Endothelial cell of umbilical vein (primary cell): ENCODE results near the gene COL23A1. TPM values are rescaled to one million over a fixed set of nuclear protein-coding genes. Genes with fewer than 3 reads are reported as not detected.

Experiments
- BruUV-seq: library from RNA; stranded (reverse); fragments of 400-500 nt; replicated peaks from 2 replicates; lab custom pipeline; 2021; lab: Mats Ljungman, UMichigan
- CTCF ChIA-PET: fragments of 300-600, 350-600 bp; sonication (Branson Sonifier 250); formaldehyde crosslinking; loops from one replicate; lab custom pipeline; 2021; ENCODE audit warnings: antibody characterized with exemption, inconsistent platforms; lab: Charles Lee
- POLR2A ChIA-PET: fragments of 300-600, 350-600 bp; sonication (Branson Sonifier 250); formaldehyde crosslinking; loops from one replicate; lab custom pipeline; 2021; ENCODE audit warnings: antibody characterized with exemption, inconsistent platforms; lab: Charles Lee
- DNase-seq: peaks from one replicate; pipeline ENCODE4 v3.0.0-alpha.2; 2011; ENCODE audit warnings: low read depth, low spot score
- FAIRE-seq: peaks from 2 replicates; lab custom pipeline; 2011; peaks lifted over from hg19 to GRCh38; lab: Jason Lieb, UNC
- H2AFZ ChIP-seq: 2 replicates; pipeline ENCODE4 v1.6.0; 2012; ENCODE audit warnings: low read depth, low read length, control low read depth, inconsistent platforms
- H3K27ac ChIP-seq: 2 replicates; pipeline ENCODE4 v1.5.1; 2011; ENCODE audit warnings: low read depth, mild to moderate bottlenecking, control low read depth, low read length, moderate library complexity; ENCODE audit not compliant: insufficient read depth
- H3K27me3 ChIP-seq, 2 experiments: 2 replicates each; pipeline versions ENCODE4 v1.6.0 to v1.6.1; 2011; ENCODE audit warnings: low read length in 2 of 2, mixed read lengths in 1 of 2; ENCODE audit not compliant: control insufficient read depth in 2 of 2, insufficient read depth in 2 of 2
- H3K36me3 ChIP-seq, 2 experiments: 2 replicates in 1 of 2; 3 replicates in 1 of 2; pipeline ENCODE4 v1.5.1; 2011; ENCODE audit warnings: low read length in 2 of 2, mild to moderate bottlenecking in 1 of 2, moderate library complexity in 1 of 2; ENCODE audit not compliant: control insufficient read depth in 2 of 2, insufficient read depth in 2 of 2; ENCODE audit errors: extremely low read depth in 1 of 2
- H3K4me1 ChIP-seq: 3 replicates; pipeline ENCODE4 v1.5.1; 2011; ENCODE audit warnings: mild to moderate bottlenecking, low read length; ENCODE audit not compliant: control insufficient read depth, insufficient read depth; ENCODE audit errors: extremely low read depth
- H3K4me2 ChIP-seq: 2 replicates; pipeline ENCODE4 v1.6.1; 2011; ENCODE audit warnings: low read length, control low read depth, mixed read lengths; ENCODE audit not compliant: insufficient read depth
- H3K4me3 ChIP-seq, 3 experiments: fragments of 200-600 bp in 1 of 3; sonication (generic), shearing (Covaris generic) in 1 of 3; replicated peaks in 1 of 3; 2 replicates each; pipeline ENCODE4 v1.5.1; 2011 to 2016; ENCODE audit warnings: control low read depth in 3 of 3, low read length in 3 of 3, mild to moderate bottlenecking in 2 of 3, inconsistent platforms in 1 of 3, low read depth in 1 of 3, moderate library complexity in 1 of 3; ENCODE audit not compliant: insufficient read depth in 1 of 3
- H3K79me2 ChIP-seq: 2 replicates; pipeline ENCODE4 v1.6.0; 2012; ENCODE audit warnings: low read length, inconsistent platforms; ENCODE audit not compliant: control insufficient read depth, insufficient read depth
- H3K9ac ChIP-seq: replicated peaks from 2 replicates; pipeline ENCODE3; 2011; ENCODE audit warnings: low read length, control low read depth; ENCODE audit not compliant: insufficient read depth; ENCODE audit errors: extremely low read depth
- H3K9me1 ChIP-seq: replicated peaks from 3 replicates; pipeline ENCODE4 v1.6.0; 2011; ENCODE audit warnings: mild to moderate bottlenecking, low read length; ENCODE audit not compliant: control insufficient read depth, insufficient read depth; ENCODE audit errors: extremely low read depth
- H3K9me3 ChIP-seq: replicated peaks from 2 replicates; pipeline ENCODE4 v1.5.1; 2012; ENCODE audit warnings: low read length, inconsistent platforms; ENCODE audit not compliant: control insufficient read depth, insufficient read depth
- H4K20me1 ChIP-seq: replicated peaks from 2 replicates; pipeline ENCODE3; 2011; ENCODE audit warnings: mild to moderate bottlenecking, low read length; ENCODE audit not compliant: control insufficient read depth, insufficient read depth; ENCODE audit errors: extremely low read depth
- CTCF ChIP-seq, 2 donors: IDR thresholded peaks; 1 replicate in 1 of 2; 2 replicates in 1 of 2; pipeline ENCODE4 v1.5.1; 2011; ENCODE audit warnings: low read length in 2 of 2, mild to moderate bottlenecking in 2 of 2, moderate library complexity in 2 of 2, control low read depth in 1 of 2, inconsistent platforms in 1 of 2, low read depth in 1 of 2; ENCODE audit not compliant: insufficient read depth in 1 of 2; ENCODE audit errors: extremely low read depth in 1 of 2
- EZH2 ChIP-seq: IDR thresholded peaks from 2 replicates; pipeline ENCODE4 v1.6.1; 2012; ENCODE audit warnings: borderline replicate concordance, low read depth, mild to moderate bottlenecking, moderate library complexity, low read length, inconsistent platforms; ENCODE audit not compliant: severe bottlenecking
- FOS ChIP-seq: IDR thresholded peaks from 2 replicates; pipeline ENCODE4 v1.6.1; 2011; ENCODE audit warnings: mild to moderate bottlenecking, low read length, moderate library complexity, borderline replicate concordance; ENCODE audit not compliant: insufficient read depth
- GATA2 ChIP-seq: IDR thresholded peaks from 2 replicates; pipeline ENCODE4 v1.7.0; 2011; ENCODE audit warnings: low read depth, mild to moderate bottlenecking, moderate library complexity, mixed read lengths, low read length; ENCODE audit not compliant: insufficient read length, insufficient read depth
- JUN ChIP-seq: IDR thresholded peaks from 2 replicates; pipeline ENCODE4 v1.6.1; 2011; ENCODE audit warnings: borderline replicate concordance, low read depth; ENCODE audit not compliant: insufficient read length, insufficient read depth
- MAX ChIP-seq: IDR thresholded peaks from 2 replicates; pipeline ENCODE4 v1.6.1; 2011; ENCODE audit not compliant: insufficient read depth, insufficient read length
- MYC ChIP-seq: IDR thresholded peaks from one replicate; pipeline ENCODE4 v1.6.1; 2011; ENCODE audit warnings: mild to moderate bottlenecking, low read depth, low read length
- POLR2A ChIP-seq: IDR thresholded peaks from 2 replicates; pipeline ENCODE4 v1.6.1; 2012; ENCODE audit warnings: low read depth, mild to moderate bottlenecking, control low read depth, low read length
- POLR2AphosphoS5 ChIP-seq: IDR thresholded peaks from 2 replicates; pipeline ENCODE4 v1.6.1; 2012; ENCODE audit warnings: low read depth, mild to moderate bottlenecking, control low read depth, low read length, moderate library complexity; ENCODE audit not compliant: insufficient read depth
- dilution Hi-C: fragments of 300-500 bp; cut with MboI; formaldehyde crosslinking; loops from one replicate; pipeline ENCODE4 v1.15.0; 2019; ENCODE audit warnings: low sequenced_read_pairs; ENCODE audit not compliant: extremely low pct_ligation_motif_present
- intact Hi-C: fragments of 100-400 bp; cut with micrococcal nuclease; formaldehyde crosslinking; loops from one replicate; pipeline ENCODE4 v1.10.0; 2022
- polyA plus RNA-seq, 4 experiments: library from polyadenylated mRNA; depleted of rRNA in 3 of 4; stranded (reverse) in 3 of 4; unstranded in 1 of 4; fragments of >200 nt; gene quantifications; 2 replicates each; pipeline versions ENCODE4 v1.2.1 to v1.2.3, GENCODE V29; 2011 to 2012; ENCODE audit warnings: missing spikeins in 1 of 4
- total RNA-seq: library from RNA; stranded (reverse); gene quantifications from 2 replicates; pipeline ENCODE4 v1.2.3, GENCODE V29; 2021

The COL23A1 gene
- total and polyA plus RNA-seq, 2 donors (not counting 3 experiments of a cell fraction or from before 2014, with no cell fraction given) = not detected

GRCh38 chr5:178526773-178527457, 63.3 kb downstream of the COL23A1 start:
- intact Hi-C loops = no loop called here
- no peak for TF ChIP-seq MAX
- TF ChIP-seq POLR2A = no peak
- no peak for TF ChIP-seq EZH2
- TF ChIP-seq GATA2 = no peak
- TF ChIP-seq CTCF (IDR thresholded peaks at IDR 0.05; ENCODE audit: extremely low read depth in 1 of 2, insufficient read depth in 1 of 2, low read depth in 1 of 2, low read length in 2 of 2) = no peak
- TF ChIP-seq POLR2AphosphoS5 = no peak
- no peak for TF ChIP-seq FOS
- no peak for TF ChIP-seq JUN
- no peak for TF ChIP-seq MYC
- Histone ChIP-seq H3K4me1 (no peaks in the 10 kb centered on the region), H3K27me3 (no peaks in the 10 kb centered on the region), H4K20me1 (no peaks in the 10 kb centered on the region), H2AFZ (no peak overlapping the region), H3K9me1 (no peaks in the 10 kb centered on the region), H3K36me3 (no peaks in the 10 kb centered on the region), H3K4me3 (no peak overlapping the region), H3K79me2 (no peaks in the 10 kb centered on the region), H3K9me3 (no peaks in the 10 kb centered on the region), H3K27ac (no peak overlapping the region), H3K4me2 (no peak overlapping the region), H3K9ac (no peak overlapping the region)
- FAIRE-seq (no peak), DNase-seq (no peak)
- ChIA-PET CTCF (no interaction called here), POLR2A (no interaction called here)
- dilution Hi-C loops = no loop called here
- BruUV-seq = no TSS peak
